GM12875 (cell line): ENCODE measurements around the gene YPEL4.

ENCODE experiments used
- H3K4me3 ChIP-seq: one replicate; pipeline ENCODE4 v1.5.1; 2011; ENCODE audit warnings: low read depth, low read length, control low read depth
- TF ChIP-seq, protein P1 (sequence below): IDR thresholded peaks from 2 replicates; pipeline ENCODE4 v1.5.1; 2011; ENCODE audit warnings: low read depth, mild to moderate bottlenecking, control low read depth, inconsistent platforms, low read length, moderate library complexity, borderline replicate concordance; ENCODE audit not compliant: insufficient read depth

YPEL4 gene

GRCh38 chr11:57645689-57646085 lies 4.0 kb downstream of the YPEL4 start:
- no peak overlapping the region for H3K4me3 ChIP-seq
- TF ChIP-seq, protein P1, sequence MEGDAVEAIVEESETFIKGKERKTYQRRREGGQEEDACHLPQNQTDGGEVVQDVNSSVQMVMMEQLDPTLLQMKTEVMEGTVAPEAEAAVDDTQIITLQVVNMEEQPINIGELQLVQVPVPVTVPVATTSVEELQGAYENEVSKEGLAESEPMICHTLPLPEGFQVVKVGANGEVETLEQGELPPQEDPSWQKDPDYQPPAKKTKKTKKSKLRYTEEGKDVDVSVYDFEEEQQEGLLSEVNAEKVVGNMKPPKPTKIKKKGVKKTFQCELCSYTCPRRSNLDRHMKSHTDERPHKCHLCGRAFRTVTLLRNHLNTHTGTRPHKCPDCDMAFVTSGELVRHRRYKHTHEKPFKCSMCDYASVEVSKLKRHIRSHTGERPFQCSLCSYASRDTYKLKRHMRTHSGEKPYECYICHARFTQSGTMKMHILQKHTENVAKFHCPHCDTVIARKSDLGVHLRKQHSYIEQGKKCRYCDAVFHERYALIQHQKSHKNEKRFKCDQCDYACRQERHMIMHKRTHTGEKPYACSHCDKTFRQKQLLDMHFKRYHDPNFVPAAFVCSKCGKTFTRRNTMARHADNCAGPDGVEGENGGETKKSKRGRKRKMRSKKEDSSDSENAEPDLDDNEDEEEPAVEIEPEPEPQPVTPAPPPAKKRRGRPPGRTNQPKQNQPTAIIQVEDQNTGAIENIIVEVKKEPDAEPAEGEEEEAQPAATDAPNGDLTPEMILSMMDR, result no peak

- no peak overlapping the region for H3K4me3 ChIP-seq
- TF ChIP-seq, protein P1, result peak; percentile 86
These were observed 4.7 kb downstream of the YPEL4 start for GRCh38 chr11:57644748-57645688.

DNA sequence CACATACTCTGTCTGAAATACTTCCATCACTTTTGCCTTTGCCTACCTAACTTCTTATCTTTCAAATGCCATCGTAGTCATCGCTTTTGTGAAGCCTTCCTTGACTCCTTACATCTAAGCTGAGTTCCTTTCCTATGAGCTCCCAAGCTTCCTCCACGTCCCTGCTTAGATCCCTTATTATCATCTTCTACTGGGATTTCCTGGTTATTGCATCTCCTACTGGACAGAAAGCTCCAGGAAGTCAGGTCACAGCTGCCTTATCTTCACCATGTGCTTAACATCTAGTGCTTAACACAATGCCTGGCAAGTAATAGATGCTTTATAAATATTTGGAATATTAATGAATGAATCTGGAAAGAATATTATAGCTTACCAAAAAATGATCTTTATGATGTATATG lies 5.9 kb downstream of the YPEL4 start:
- H3K4me3 ChIP-seq, result no peak overlapping the region
- TF ChIP-seq, protein P1, result no peak

DNA sequence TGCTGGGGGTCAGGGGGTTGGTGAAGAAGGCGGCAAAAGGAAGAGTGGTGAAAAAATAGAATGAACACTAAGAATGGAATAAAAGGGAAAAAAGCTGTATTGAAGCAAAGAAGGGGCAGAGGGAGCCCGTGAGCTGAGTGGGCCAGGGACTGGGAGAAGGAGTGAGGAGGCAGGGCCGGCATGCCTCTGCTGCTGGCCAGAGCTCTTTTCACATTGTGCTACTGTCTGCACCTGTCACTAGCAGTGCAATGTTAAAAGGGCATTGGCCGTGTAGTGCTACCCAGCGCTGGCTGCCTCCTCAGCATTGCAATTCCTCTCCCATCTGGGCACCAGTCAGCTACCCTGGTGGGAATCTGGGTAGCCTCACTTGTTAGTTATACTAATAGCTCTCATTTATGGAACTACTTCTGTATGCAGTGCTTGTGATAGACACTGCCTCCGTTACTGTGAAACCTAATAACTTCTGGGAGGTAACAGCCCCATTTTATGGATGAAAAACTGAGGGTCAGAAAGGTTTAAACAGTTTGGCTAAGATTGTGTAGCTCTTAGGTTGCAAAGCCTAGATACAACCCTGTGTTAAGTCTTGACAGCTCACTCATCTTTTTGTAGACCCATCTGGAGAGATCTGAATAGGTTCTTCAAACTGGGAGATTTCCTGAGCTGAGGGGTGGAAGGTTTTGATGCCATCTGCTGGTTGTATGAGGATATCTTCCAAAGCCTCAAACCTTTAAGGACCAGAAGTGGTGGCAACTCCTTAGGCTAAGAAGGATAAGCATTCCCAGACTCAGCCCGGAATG lies 8.5 kb downstream of the YPEL4 start:
- TF ChIP-seq, protein P1, result peak; percentile 49
- no peak overlapping the region for H3K4me3 ChIP-seq

DNA sequence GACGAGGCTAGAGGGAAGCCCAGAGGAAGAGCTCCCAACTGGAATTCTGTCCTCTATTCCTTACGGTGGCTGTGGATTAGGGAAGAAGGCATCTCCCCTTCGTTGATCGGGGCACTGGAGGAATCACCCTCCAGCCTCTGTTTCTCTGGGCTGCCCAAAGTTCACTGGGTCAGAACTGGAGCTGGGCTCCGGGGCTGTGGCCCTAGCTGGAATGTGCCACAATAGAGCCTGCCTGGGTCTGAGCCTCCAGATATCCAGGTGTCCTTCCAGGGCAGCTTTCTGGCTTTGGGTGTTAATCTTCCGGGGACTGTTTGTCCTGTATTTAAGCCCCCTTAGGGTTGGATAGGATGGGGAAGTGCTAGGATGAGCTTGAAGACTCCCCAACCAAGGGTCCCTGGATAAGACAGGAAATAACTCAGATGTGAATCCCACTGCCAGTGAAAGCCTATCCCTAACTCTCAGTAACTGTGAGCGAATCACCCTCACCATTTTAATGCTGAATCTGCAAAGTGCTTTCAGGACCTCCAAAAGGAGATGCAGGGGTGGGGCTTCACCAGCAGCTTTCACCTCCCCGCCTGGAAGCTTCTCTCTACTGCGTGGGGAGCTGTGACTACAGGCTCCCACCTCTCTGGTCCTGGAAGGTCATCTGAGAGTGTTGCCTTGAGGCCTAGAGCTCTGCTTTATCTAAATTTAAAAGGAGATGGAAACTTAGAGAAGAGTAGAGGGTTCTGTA lies 9.5 kb downstream of the YPEL4 start:
- TF ChIP-seq, protein P1, result no peak
- H3K4me3 ChIP-seq, result no peak overlapping the region

GRCh38 chr11:57639321-57640067 lies 10.2 kb downstream of the YPEL4 start:
- TF ChIP-seq, protein P1, result no peak
- peak overlapping the region; percentile 73 for H3K4me3 ChIP-seq
